Measurements from ENCODE around the gene PEAK1.
"Not testable (repeated sequence)": the region's sequence is repeated elsewhere in the genome, so short reads cannot be mapped to it uniquely, and the experiment has no call there.

The PEAK1 gene

DNA sequence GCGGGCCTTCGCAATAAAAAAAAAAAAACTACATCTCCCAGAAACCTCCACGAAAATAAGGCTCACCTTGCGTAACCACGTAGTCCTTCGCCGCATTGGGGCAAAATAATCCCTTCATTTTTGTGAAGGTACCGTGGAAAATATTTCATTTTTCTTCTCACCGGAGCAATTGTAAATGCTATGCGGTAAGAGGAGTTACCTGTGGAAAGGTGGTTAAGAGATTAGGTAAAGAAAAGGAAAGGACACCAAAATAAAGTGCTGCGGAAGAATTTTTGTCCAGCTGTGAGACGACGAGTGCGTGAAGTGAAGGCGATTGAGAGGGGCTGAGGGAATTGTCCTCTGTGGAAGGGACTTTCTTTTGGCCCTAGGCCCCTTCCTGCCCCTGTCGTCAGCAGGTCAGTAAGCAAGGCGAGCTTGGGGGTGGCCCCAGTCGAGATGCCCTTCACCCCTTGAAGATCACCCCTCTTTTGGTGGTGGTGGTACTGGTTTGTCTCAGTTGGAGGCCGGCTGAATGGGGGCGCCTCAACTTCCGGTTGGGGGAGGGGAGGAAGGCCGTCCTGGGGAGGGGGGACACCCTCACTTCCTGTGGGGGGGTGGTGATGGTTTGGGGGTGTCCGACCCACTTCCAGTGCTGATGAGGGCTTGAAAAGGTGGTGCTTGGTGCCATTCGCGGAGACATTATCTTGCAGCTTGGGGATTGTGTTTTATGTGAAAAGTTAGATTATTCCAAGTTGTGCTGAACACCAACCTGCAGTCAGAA, 886 bp upstream of the PEAK1 start, which contains the start of gene HMG20A:
Gene HMG20A (plus strand): TSS at position 279 of the 760 bp plus-strand sequence. CDS start 37,520 bp downstream, outside the sequence.
- DNase-seq = peak; percentile 76 to 99 (median 99)

DNA sequence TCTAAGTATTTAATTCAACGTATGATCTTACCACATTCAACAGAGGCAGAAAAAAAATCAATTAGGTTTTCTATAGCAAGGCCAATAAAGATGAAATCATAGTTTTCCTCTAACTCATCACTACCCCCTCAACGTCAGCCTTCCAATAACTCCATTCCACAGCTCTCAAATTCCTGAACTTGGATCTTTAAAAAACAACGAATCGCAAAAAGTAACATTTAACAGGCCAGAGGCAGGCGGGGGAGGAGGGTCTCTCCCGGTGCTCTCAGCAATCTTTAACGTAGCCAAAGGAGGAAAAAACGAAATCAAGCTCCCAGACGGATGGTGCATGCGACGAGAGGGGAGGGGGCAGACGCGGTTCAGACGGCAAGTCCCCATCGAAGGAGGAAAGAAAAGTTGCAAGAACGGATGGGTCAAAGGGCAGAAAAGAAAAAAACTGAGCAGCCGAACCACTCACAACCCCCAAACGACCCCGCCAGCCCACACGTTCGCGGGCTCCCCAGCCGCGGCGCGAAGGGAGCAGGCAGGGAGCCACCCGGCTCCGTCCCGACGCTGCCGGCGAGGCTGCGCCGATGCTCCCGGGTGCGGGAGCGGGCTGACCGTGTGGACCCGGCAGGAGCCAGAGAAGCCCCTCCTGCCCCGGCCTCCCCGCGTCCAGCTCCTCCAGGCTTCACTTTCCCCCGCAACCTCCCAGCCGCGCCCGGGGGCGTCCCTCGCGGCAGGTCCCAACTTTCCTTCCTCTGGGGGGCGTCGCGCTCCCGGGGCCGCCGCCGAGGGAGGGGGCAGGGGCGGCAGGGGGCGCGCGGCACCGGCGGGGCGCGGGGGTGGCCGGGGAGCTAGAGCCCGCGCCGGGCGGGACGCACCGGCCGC, 703 bp downstream of the PEAK1 start:
- DNase-seq = peak; percentile 32 to 76 (median 75)

DNA sequence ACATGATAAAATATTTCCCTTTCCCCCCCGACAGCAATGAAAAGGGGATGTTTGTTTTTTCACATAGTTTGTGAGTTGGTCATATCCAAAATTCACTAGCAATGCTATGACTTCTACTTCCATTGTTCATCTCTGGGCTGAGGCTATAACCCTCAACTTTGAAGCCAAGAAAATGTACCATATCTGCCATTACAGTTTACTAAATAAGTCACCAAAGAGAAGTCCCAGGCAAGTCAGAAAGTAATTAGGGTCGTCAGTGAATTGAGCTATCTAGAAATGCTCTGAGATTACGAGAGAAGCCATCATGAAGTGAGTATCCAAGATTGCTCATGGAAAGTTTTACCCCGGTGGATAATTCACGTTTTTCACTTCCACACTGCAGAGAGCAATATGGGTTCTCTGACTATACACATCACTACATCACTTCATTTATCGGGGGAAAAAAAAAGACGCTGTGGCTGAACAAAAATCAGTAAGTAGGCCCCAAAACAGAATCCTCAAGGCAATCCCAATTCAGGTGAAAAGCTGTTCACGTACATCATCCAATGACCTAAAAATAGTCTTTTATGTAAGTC, 1.4 kb downstream of the PEAK1 start:
- peak in 1 of 3 experiments; percentile 50 for DNase-seq

- DNase-seq = no peak
Observed at GRCh38 chr15:77417602-77418001, 2.3 kb downstream of the PEAK1 start.

GRCh38 chr15:77416954-77417353, 3.0 kb downstream of the PEAK1 start:
- DNase-seq = no peak

- DNase-seq = no peak
Observed at GRCh38 chr15:77416148-77416455, 3.8 kb downstream of the PEAK1 start.

DNA sequence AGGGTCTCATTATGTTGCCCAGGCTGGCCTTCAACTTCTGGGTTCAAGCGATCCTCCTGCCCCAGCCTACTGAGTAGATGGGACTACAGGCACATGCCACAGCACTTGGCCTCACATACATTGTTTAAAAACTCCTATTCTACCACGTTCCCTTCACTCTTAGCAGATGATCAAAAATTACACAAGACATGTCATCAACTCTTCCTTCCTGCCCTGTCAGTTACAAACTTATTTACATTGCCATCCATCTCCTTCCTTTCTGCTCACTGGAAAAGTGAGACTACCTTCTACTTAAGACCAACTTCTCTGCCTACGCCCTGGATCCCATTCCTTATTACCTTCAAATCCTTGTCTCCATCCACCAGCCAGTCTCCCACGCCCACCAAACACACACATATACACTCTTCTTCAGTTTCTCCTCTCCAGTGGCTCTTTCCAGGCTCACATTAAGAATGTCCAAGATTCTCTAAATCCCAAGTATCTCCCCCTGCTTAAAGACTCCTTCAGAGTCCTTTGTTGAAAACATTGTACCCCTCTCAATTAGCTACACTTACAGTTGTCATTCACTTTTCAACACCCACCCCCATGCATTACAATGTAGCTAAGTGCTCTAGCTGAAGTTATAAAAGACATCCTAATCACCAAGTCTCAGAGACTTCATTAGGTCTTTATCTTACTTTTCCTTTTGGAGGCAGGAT, 4.3 kb downstream of the PEAK1 start:
- no peak for DNase-seq

GRCh38 chr15:77414789-77415442, 5.0 kb downstream of the PEAK1 start:
- no peak for DNase-seq

DNA sequence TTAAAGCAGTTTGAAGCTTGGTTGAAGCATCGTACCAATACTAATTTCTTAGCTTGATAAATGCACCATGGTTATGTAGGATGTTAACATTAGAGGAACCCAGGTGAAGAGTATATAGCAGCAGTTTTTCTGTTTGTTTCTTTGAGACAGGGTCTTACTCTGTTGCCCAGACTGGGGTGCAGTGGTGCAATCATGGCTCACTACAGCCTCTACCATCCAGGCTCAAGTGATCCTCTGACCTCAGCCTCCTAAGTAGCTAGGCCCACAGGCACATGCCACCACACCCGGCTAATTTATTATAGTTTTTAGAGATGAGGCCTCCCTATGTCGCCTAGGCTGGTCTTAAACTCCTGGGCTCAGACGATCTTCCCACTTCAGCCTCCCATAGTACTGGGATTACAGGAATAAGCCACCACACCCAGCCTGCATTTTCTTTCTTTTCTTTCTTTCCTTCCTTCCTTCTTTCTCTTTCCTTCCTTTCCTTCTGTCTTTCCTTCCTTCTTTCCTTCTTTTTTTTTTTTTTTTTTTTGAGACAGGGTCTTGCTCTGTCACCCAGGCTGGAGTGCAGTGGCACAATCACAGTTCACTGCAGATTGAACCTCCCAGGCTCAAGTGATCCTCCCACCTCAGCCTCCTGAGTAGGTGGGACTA, 6.1 kb downstream of the PEAK1 start:
- no peak for DNase-seq

- peak in 1 of 3 experiments; percentile 42 for DNase-seq
Observed at GRCh38 chr15:77412972-77413698, 6.8 kb downstream of the PEAK1 start.

DNA sequence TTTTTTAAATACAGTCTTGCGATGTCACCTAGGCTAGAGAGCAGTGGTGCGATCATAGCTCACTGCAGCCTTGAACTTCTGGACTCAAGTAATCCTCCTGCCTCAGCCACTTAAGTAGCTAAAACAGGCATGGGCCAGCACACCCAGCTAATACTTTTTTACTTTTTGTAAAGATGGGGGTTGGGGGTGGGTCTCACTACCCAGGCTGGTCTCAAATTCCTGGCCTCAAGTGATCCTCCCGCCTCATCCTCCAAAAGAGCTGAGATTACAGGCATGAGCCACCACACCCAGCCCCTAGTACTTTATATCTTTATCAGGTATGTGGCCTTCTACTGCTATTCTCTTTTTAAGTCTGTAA, 8.3 kb downstream of the PEAK1 start:
- DNase-seq = no peak

DNA sequence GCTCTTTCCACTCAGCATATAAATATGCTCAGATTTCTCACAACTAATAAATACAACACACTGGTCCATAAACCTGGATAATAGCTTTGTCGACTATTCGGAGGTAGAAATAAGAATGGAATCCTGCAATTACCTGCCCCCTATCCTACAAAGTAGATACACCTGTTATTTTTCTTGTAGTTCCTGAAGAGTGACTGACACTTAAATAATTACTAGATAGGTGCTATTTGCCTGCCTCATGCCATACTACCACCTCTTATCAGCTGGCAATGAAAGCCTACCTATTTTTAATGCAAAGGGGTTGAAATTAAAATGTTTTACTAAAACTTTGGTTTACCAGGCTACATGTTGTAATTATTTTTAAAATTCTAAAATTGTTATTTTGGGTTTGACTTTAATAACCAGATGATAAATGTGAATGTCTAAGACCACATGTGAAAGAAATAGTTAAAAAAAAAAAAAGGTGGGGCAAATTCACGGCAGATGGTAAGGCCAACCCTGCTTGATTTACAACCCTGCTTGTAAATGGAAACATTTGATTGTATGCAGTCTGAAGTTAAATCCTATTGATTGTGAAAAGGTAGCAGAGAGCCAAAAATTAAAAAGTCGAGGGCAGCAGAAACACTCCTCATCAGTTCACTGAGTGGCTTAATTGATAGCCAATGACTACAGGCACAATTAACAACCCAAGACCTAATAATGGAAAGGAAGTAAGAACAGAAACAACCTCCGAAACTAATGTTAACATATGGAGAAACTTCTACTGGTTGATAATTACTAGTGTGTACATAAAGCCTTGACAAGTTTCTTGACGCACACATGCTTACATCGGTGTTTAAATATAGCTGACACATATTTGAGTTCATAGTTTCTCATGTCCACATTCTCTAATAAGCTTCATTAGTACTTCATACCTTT, 8.9 kb downstream of the PEAK1 start:
- peak in 2 of 3 experiments; percentile 69 to 93 for DNase-seq

GRCh38 chr15:77410157-77410500, 9.8 kb downstream of the PEAK1 start:
- DNase-seq = not testable (repeated sequence)

DNA sequence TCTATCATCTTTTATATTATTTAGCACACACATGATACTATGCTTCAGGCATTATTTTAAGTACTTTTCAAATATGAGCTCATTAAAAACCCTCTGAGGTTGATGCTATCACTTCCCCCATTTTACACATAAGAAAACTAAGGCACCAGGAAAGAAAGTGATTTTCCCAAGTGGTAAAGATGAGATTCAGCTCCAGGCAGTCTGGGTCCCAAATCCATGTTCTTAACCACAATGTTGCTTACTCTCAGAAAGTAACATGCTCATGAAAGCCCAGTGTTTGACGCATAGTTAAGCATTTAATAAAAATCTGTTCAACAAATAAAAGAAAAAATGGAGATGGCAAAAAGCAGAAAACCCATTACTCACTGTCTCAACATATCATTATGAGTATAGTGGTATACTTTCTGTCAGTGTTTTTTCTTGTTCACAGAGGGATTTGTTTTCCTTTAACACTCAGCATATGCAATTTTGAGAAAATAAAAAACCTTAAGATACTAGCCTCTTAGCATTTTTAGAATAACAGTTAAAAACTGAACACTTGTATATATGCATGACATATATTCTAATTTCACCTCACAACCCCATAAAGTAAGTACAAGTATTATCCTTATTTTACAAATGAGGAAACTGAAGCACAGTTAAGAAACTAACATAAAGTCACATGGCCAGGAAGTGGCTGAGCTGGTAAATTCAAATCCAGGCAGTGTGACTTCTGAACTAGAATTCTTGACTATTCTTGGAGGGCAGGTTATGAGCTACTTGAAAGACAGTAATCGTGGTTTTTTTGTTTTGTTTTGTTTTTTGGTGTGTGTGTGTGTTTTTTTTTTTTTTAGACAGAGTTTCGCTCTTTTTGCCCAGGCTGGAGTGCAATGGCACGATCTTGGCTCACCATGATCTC, 10.4 kb downstream of the PEAK1 start:
- DNase-seq = no peak

- DNase-seq = no peak
Observed at GRCh38 chr15:77406846-77407245, 13.1 kb downstream of the PEAK1 start.

GRCh38 chr15:77406173-77406759, 13.6 kb downstream of the PEAK1 start:
- not testable (repeated sequence) for DNase-seq

- no peak for DNase-seq
Observed at GRCh38 chr15:77402740-77403379, 17.0 kb downstream of the PEAK1 start.

DNA sequence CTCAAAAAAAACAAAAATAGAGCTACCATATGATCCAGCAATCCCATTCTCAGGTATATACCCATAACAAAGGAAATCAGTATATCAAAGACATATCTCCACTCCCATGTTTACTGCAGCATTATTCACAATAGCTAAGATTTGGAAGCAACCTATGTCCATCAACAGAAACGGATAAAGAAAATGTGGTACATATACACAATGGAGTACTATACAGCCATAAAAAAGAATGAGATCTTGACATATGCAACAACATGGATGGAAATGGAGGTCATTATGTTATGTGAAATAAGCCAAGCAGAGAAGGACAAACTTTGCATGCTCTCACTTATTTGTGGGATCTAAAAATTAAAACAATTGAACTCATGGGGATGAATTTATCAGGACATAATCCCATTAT, 19.6 kb downstream of the PEAK1 start:
- no peak for DNase-seq

Data from NCI-H1417 (cell line).